ENCODE data around the gene MAML1. TPM values are rescaled to one million over a fixed set of nuclear protein-coding genes. Genes with fewer than 3 reads are reported as not detected.

The MAML1 gene
- total RNA-seq, 6 experiments from 2014 or later, result 6.2 to 8.8 (median 8.0) TPM

GRCh38 chr5:179793468-179794139, 61.0 kb downstream of the MAML1 start, which contains the start of gene LTC4S:
Gene LTC4S, plus strand, starts transcription at chr5:179793986. Its CDS starts 95 bp downstream, at chr5:179794081.
- no peaks in the 10 kb centered on the region for H3K27me3 ChIP-seq
- intact Hi-C loops (cut with DNase I), result no loop called here
- H3K4me3 ChIP-seq, result no peak within 1 kb of the TSS
- no peaks in the 10 kb centered on the region for H3K9me3 ChIP-seq
- H3K4me1 ChIP-seq, result peaks cover 0 to 18% (median 8%) of the 10 kb centered on the region in 4 donors
- DNase-seq (peak; percentile 62 to 77 (median 74)), ATAC-seq (peak; percentile 13 to 27 (median 18))
- WGBS (ENCODE audit: insufficient coverage, low coverage, low lambda C conversion rate, missing lambda C conversion rate), result 49% methylated on average over 4 of the region's 19 CpGs
- TF ChIP-seq CTCF (IDR thresholded peaks at IDR 0.05), result no peak
- peak within 1 kb of the TSS in 2 of 3 donors; percentile 47 to 55 for H3K27ac ChIP-seq
- peaks cover 0 to 16% (median 11%) of the 10 kb centered on the region in 4 donors for H3K36me3 ChIP-seq

GRCh38 chr5:179794171-179794570, 61.5 kb downstream of the MAML1 start:
- peaks cover 2 to 22% (median 16%) of the 10 kb centered on the region in 4 donors for H3K36me3 ChIP-seq
- no peaks in the 10 kb centered on the region for H3K9me3 ChIP-seq
- no peak for TF ChIP-seq POLR2A (IDR thresholded peaks at IDR 0.05)
- TF ChIP-seq CTCF (IDR thresholded peaks at IDR 0.05), result no peak
- intact Hi-C loops (cut with DNase I), result no loop called here
- peaks cover 0 to 18% (median 8%) of the 10 kb centered on the region in 4 donors for H3K4me1 ChIP-seq
- DNase-seq (no peak), ATAC-seq (no peak)
- no CpG with 5 or more reads among the region's 3 CpGs for WGBS (ENCODE audit: insufficient coverage, low coverage, low lambda C conversion rate, missing lambda C conversion rate)
- peak overlapping the region in 1 of 3 donors; percentile 38 for H3K27ac ChIP-seq
- H3K4me3 ChIP-seq, result no peak overlapping the region
- no peaks in the 10 kb centered on the region for H3K27me3 ChIP-seq

- Histone ChIP-seq H3K27ac (no peak overlapping the region), H3K36me3 (peaks cover 2 to 26% (median 18%) of the 10 kb centered on the region in 4 donors), H3K9me3 (no peaks in the 10 kb centered on the region), H3K4me1 (peaks cover 0 to 18% (median 8%) of the 10 kb centered on the region in 4 donors), H3K27me3 (no peaks in the 10 kb centered on the region), H3K4me3 (no peak overlapping the region)
- TF ChIP-seq CTCF (IDR thresholded peaks at IDR 0.05), result no peak
- TF ChIP-seq POLR2A (IDR thresholded peaks at IDR 0.05), result no peak
- ATAC-seq, result no peak
- DNase-seq, result peak in 1 of 3 donors; percentile 49
- WGBS (ENCODE audit: insufficient coverage, low coverage, low lambda C conversion rate, missing lambda C conversion rate), result no CpG with 5 or more reads among the region's 3 CpGs
- intact Hi-C loops (cut with DNase I), result no loop called here
These were observed 62.0 kb downstream of the MAML1 start for GRCh38 chr5:179794575-179794974.

- intact Hi-C loops (cut with DNase I), result loop anchor here (5.0 kb wide), 1 partner anchor 33 kb away; no protein-coding TSS in a partner anchor
- WGBS (ENCODE audit: insufficient coverage, low coverage, low lambda C conversion rate, missing lambda C conversion rate), result 0% methylated on average over 2 of the region's 53 CpGs
- Histone ChIP-seq H3K4me1 (peaks cover 0 to 18% (median 8%) of the 10 kb centered on the region in 4 donors), H3K9me3 (no peaks in the 10 kb centered on the region), H3K27me3 (no peaks in the 10 kb centered on the region), H3K4me3 (peak overlapping the region; percentile 48 to 62 (median 56)), H3K27ac (peak overlapping the region; percentile 43 to 75 (median 67)), H3K36me3 (peaks cover 6 to 33% (median 21%) of the 10 kb centered on the region in 4 donors)
- peak; percentile 48 to 54 (median 50) for DNase-seq
- no peak for ATAC-seq
- TF ChIP-seq POLR2A (IDR thresholded peaks at IDR 0.05) (no peak), CTCF (IDR thresholded peaks at IDR 0.05) (no peak)
These were observed 62.6 kb downstream of the MAML1 start for GRCh38 chr5:179795049-179795862.

All from right lobe of liver (tissue), 6 donors.